GM21515 (cell line): ENCODE measurements around the gene SOX6.
"Not testable (repeated sequence)": the region's sequence is repeated elsewhere in the genome, so short reads cannot be mapped to it uniquely, and the experiment has no call there.

Source experiments
- ATAC-seq: cut with Tn5 transposase; IDR thresholded peaks from one replicate; pipeline ENCODE4 v1.9.1; 2021; ENCODE audit not compliant: unreplicated experiment

Gene SOX6

GRCh38 chr11:16155448-16155847 is 200.9 kb downstream of the SOX6 start:
- ATAC-seq, result no peak

- no peak for ATAC-seq
Observed at GRCh38 chr11:16154715-16155396, 201.5 kb downstream of the SOX6 start.

GRCh38 chr11:16153951-16154350 is 202.4 kb downstream of the SOX6 start:
- ATAC-seq, result no peak

GRCh38 chr11:16151138-16151537 is 205.2 kb downstream of the SOX6 start:
- no peak for ATAC-seq

GRCh38 chr11:16149476-16149875 is 206.9 kb downstream of the SOX6 start:
- ATAC-seq, result no peak

GRCh38 chr11:16148301-16148931 is 207.9 kb downstream of the SOX6 start:
- ATAC-seq, result no peak

GRCh38 chr11:16146980-16147379 is 209.4 kb downstream of the SOX6 start:
- ATAC-seq, result not testable (repeated sequence)

- not testable (repeated sequence) for ATAC-seq
Observed at GRCh38 chr11:16141614-16142013, 214.7 kb downstream of the SOX6 start.

- not testable (repeated sequence) for ATAC-seq
Observed at GRCh38 chr11:16141162-16141561, 215.2 kb downstream of the SOX6 start.

- ATAC-seq, result no peak
Observed at GRCh38 chr11:16136792-16137390, 219.5 kb downstream of the SOX6 start.

- ATAC-seq, result no peak
Observed at GRCh38 chr11:16133867-16134266, 222.5 kb downstream of the SOX6 start.

- no peak for ATAC-seq
Observed at GRCh38 chr11:16127732-16128131, 228.6 kb downstream of the SOX6 start.

GRCh38 chr11:16126362-16126761 is 230.0 kb downstream of the SOX6 start:
- ATAC-seq, result no peak

- ATAC-seq, result no peak
Observed at GRCh38 chr11:16125796-16126195, 230.6 kb downstream of the SOX6 start.

- ATAC-seq, result no peak
Observed at GRCh38 chr11:16124390-16124789, 232.0 kb downstream of the SOX6 start.

- ATAC-seq, result no peak
Observed at GRCh38 chr11:16121853-16122252, 234.5 kb downstream of the SOX6 start.

GRCh38 chr11:16120008-16120407 is 236.3 kb downstream of the SOX6 start:
- no peak for ATAC-seq

GRCh38 chr11:16117989-16118756 is 238.2 kb downstream of the SOX6 start:
- no peak for ATAC-seq

GRCh38 chr11:16114978-16115871 is 241.1 kb downstream of the SOX6 start:
- no peak for ATAC-seq

- no peak for ATAC-seq
Observed at GRCh38 chr11:16114431-16114830, 241.9 kb downstream of the SOX6 start.

GRCh38 chr11:16111690-16112089 is 244.7 kb downstream of the SOX6 start:
- no peak for ATAC-seq
